Ammon's horn (tissue), 1 donor: ENCODE results near the gene UBE3C.
A peak's percentile ranks its signal among the peaks of the same experiment; 100 is the strongest.
"Not testable (repeated sequence)": the region's sequence is repeated elsewhere in the genome, so short reads cannot be mapped to it uniquely, and the experiment has no call there.

Experiments
- DNase-seq: peaks from one replicate; pipeline ENCODE4 v3.0.0-alpha.2; 2016; ENCODE audit warnings: low spot score

Gene UBE3C

DNA sequence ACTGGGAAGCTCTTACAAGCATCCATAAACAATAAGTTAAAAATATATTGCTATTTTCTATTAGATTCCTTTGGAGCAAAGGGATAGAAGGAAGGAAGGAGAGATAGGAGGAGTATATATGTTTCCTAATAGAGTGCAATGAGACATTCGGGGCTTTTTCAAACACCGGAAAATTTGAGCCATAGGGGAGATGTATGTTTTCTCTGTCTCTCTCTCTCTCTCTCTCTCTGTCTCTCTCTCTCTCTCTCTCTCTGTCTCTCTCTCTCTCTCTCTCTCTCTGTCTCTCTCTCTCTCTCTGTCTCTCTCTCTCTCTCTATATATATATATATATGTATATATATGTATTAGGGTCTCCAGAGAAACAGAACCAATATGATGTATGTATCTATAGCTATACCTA is 7.9 kb upstream of the UBE3C start:
- not testable (repeated sequence) for DNase-seq

DNA sequence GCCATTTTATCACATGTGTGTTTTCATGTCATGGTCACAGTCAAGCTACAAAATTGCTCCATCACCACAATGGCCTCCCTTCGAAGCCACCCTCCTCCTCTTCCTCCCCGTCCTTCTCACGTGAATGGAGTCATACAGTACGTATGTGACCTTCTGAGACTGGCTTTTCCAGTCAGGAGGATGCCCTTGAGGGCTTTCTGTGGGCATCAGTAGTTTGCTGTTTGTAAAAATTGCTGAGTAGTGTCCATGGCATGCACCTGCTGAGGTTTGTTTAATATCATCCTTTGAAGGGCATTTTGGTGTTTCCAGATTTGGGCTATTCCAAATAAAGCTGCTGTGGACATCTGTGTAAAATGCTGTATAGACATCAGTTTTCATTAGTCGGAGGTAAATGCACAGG is 5.9 kb upstream of the UBE3C start:
- no peak for DNase-seq

DNA sequence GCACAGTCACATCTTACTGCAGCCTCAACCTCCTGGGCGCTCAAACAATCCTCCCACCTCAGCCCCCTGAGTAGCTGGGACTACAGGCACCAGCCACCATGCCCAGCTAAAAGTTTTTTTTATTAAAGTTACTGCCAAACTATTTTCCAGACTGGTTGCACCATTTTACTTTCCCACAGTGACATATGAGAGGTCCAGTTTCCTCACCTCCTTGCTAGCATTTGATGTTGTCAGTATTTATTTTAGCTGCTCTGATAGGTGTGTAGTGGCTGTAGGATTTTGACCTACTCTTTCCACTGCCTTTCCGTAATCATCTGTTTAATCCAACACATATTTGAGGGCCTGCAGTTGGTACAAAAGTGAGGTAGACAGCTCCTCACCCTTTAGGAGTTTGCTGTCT is 5.4 kb upstream of the UBE3C start:
- no peak for DNase-seq

DNA sequence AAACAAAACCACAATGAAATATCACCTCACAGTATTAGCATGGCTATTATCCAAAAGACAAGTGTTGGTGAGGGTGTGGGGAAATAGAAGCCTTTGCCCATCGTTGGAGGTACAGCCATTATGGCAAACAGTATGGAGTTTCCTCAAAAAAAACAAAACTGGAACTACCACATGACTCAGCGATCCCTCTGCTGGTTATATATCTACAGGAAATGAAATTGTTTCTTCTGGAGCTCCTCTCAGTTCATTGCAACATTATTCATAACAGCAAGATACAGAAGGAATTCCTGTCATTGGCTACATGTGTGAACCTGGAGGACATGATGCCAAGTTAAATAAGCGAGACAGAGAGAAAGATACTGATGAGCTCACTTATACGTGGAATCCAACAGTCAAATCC is 2.4 kb upstream of the UBE3C start:
- DNase-seq = no peak

DNA sequence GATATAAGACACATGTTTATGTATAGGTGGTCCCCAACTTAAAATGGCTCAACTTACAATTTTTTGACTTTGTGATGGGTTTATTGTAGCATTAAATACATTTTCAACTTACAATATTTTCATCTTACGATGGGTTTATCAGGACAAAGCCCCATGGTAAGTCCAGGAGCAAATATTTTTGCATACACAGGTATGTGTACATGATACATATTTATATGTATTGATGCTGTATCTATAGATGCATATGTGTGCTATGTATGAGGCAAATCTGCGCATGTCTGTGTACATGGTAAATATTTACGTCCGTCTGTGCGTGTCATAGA is 664 bp upstream of the UBE3C start:
- DNase-seq = no peak

DNA sequence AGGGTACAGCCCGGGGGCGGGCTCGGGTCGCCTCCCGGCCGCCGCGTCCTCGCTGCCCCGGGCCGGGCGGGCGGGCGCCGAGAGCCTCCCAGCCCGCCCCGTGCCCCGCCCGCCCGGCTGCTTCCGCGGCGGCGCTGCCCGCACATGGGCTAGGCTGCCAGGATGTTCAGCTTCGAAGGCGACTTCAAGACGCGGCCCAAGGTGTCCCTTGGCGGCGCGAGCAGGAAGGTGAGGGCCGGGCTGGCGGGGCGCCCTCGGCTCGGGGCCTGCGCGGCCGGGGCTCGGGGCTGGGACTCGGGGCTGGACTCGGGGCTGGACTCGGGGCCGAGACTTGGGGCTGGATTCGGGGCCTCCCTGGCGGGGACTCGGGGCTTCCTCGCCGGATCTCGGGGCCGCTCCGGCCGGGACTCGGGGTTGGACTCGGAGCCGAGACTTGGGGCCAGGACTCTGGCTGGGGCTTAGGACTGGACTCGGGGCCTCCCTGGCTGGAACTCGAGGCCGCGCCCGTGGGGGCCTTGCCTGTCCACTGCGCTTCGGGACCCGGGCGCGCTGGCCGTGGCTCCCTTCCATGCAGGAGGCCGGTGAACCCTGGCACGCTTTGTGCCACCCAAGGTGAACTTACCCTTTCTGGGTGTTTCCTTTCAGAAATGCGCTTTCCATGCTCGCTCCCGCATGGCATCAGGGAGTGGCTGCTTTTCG is 534 bp downstream of the UBE3C start:
- no peak for DNase-seq

DNA sequence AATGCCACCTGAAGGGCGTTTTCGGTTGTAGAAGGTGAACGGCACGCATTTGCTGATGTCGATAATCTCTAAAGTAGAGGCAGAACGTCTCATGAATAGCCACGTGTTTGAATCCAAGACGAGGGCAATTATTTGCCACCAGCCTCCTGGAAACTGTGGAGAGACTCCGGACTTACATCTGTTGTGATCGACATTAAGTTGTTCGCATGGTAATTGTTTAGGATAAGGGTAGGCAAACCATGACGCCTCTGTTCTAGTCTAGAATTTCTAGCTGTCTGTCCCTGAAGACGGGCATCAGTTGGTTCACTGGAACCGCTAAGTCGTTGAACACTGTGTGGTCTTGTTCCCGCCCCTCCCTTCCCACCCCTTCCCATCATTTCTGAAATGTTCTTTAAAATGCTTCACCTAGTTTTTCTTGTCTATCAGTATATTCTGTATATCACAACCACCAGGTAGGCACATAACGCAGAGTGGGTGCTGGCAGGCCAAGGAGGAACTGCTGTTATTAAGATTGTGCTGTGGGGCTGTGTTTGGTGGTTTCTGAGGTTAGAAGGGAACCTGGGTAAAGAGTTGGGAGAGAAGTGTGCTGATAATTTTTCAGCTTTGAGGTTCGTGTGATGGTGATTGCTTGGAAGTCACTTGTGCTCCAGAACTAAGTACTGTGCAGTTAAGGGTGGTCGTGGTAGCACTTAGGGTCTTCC is 1.2 kb downstream of the UBE3C start:
- no peak for DNase-seq

DNA sequence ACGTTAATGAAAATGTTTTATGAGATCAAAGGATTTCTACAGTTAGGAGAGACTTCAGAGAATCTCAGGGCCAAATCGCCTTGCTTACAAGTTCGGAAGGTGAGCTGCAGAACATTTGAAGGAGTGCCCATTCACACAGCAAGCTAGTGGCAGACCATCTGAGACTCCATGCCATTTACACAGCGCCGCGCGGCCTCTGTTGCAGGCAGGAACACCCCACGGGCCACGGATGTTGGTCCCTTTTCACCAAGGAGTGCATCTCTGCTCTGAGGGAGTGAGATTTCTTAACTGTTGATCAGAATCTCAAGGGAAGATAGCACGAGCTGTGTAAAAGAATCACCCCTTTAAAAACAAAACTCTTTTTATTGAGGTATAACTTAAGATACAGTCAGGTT is 1.8 kb downstream of the UBE3C start:
- no peak for DNase-seq

DNA sequence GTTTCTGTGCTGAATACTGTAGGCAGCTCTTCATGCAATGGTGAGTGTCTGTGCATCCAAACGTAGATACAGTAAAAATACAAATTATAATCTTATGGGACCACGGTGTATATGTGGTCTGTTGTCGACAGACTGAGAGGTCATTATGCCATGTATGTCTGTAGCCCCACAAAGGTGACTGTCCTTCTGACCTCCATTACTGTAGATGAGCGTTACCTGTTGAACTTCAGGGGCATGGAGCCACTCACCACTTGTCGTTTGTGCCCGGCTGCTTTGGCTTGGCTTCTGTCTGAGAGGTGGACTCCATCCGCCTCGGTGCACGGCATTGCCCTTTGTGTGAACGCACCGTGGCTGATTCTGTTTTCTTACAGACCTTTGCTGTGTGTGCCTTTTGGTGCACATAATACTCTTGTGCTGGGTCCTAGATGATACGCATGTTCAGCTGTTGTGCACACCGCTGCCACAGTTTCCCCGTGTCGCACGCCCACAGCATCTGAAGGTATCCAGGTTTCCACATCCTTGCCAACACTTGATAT is 2.9 kb downstream of the UBE3C start:
- no peak for DNase-seq

DNA sequence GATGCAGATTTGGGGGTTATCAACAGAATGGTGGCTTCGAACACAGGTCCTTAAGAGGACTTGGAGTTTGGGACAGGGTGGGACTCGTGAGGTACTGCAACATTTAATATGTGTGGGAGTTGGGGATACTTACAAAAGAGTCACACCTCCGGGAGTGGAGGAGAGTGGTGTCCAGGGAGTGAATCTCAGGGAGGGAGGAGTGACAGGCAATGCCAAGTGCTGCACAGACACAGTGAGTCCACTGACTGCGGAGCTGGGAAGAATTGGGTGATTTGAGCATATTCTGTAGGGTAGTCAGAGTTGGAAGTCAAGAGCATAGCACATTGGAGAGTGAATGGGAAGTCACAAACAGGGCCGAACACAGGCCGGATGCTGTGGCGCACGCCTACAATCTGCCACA is 5.1 kb downstream of the UBE3C start:
- DNase-seq = no peak

DNA sequence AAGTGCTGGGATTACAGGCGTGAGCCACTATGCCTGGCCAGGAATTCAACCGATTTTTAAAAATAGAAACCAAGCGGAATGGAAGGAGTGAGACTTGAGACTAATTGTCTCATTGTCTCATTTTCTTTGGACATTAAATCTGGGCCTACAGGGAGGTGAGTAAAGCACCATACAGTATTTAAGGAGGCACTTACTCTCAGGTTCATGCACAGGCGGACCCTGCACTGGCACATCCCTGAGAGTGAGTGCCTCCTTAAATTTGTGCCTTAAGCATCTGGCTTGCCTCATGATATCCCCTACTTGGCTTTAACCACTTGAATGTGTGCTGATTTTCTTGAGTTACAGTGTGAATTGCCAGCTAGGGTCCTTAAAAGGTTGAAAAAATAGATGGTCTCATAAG is 10.6 kb downstream of the UBE3C start:
- DNase-seq = no peak

DNA sequence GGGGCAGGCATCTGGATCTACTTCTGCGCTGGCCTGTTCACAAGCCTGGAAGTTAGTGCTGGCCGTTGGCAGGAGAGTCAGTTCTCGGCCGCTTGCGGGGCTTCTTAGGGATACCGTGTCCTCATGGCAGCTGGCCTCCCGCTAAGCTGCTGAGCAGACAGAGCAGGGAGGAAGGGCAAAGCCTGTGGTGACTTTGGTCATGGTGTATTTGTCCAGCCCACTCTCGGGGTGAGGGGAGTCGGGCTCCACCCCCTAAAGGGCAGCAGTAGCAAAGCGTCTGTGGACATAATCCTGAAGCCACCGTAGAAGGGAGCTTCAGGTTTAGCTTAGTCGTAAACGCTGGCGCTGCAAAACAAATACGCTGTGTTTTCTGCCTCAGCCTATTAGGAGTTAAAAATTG is 12.2 kb downstream of the UBE3C start:
- peak; percentile 17 for DNase-seq

DNA sequence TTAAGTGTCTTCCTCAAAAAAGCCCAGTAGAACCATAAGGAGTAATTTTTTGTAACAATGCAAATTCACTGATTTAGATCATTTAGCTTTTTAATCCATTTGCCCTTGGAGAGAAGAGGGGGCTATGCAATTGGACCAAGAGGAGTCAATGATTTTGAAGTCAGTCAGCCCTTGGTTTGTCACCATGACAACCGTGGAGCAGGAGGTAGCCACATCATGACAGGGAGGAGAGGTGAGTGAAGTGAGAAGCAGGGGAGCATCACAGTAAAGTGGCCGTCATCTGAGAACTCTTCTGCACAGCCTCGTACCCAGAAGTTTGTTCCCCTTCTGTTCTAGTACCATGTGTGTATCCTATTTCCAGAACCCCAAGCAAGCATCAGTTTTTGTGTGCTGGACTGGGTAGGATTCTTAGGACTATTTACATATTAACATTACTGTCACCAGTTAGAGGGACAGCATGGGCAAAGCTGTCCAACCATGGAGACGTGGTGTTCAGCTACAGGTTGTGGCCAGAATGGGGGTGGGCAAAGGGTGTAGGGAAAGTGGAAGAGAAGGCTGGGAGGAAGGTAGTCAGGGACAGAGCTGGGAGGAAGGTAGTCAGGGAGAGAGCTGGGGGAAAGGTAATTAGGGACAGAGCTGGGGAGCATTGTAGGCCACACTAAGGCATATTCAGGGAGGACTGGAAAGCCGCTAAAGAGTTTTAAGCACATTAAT is 13.1 kb downstream of the UBE3C start:
- no peak for DNase-seq

DNA sequence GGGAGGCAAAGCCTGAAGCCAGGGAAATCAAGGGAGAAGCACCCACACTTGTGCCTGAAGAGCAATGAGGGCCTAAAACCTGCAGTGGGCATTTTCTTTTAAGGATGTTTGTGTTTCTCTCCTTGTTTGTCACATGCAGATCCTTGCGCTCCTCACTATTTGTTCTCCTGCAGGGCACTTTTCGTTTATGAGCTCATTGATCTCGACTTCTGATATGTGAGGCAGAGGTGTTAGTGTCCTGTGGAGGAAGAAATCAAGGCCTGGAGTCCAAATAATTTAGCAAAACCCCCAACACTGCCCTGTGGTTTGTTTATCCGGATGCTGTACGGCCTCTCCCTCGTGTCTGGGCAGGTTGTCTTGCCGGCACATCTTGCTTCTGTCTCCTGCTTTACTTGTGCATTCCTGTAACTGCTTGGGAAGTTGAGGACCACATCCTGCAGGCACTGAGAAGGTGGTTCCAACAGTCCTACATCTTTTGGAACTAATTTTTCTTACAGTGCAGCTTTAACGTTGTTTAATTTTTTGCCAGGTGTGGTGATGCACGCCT is 13.7 kb downstream of the UBE3C start:
- no peak for DNase-seq

DNA sequence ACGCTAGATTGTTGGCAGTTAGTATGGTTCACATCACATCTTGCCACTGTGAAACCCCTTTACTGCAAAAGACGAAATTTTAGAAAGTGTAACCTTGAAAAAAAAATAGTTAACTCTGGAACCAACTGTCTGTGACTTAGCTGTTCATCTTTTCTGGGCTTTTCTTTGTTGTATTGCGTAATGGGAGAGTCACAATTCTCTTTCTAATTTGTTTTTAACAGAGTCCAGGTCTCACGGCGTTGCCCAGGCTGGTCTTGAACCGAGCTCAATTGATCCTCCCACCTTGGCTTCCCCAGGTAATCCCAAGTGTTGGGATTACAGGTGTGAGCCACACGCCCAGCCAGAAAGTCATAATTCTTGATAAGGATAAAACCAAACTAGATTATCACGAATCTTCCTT is 14.5 kb downstream of the UBE3C start:
- DNase-seq = no peak

DNA sequence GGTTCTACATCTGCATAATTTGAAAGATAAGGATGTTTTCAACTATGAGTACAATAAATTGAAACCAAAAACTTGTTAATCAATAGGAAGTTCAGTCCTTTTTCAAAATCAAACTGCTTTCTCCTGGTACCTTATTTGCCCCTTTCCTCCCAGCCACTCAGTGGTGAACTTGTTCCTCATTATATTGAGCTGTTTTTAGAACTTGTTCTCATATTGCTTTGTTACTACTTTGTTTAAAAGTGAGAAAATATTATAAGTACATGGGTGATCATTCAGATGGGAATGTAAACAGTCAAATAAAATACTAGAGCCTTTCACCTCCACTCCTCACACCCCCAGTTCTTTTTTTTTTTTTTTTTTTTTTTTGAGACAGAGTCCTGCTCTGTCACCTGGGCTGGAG is 17.2 kb downstream of the UBE3C start:
- no peak for DNase-seq

DNA sequence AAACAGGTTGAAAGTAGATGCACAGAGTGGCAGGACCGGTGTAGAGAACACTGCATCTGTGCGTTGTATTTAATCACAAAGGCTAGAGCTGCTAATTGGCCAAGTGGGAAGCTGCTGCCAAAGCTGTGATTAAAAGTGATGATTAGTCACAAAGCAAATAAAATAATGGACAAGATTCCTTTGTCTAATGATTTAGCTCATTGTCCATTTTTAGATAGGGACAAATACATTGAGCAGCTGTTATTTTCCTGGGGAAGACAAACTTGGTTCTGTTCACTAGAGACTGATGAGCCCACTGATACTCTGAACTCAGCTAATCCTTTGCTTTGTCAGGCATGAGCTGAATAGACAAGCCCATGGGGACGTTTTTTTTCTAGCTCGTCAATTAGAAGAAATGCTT is 19.7 kb downstream of the UBE3C start:
- peak; percentile 66 for DNase-seq

DNA sequence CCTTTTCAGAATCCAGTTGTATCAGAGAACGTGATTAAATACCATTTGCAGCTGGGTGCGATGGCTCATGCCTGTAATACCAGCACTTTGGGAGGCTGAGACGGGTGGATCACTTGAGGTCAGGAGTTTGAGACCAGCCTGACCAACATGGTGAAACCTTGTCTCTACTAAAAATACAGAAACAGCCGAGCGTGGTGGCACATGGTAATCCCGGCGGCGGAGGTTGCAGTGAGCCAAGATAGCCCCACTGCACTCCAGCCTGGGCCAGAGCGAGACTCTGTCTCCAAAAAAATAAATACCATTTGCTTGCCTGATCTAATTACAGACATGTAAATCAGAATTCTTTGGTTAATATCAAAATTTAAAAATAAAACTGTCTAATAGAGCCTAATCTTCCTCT is 20.8 kb downstream of the UBE3C start:
- not testable (repeated sequence) for DNase-seq

DNA sequence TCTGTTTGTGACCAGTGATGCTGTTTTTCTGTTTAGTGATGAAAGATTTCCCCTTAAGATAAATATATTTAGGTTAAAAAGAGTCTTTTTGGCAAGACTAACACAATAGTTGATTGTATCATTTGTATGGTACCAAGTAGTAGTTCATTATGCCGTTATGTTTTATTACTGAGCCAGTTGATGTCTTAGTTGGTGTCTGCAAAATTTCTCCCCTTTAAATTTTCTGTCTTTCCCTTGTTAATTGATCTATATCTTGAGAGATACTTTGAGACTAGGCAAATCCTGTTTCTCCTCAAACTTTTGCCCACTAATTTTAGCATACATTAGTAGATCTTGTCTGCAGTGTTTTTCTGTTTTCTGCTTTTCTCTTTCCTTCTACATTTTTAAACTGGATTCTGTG is 21.7 kb downstream of the UBE3C start:
- no peak for DNase-seq

DNA sequence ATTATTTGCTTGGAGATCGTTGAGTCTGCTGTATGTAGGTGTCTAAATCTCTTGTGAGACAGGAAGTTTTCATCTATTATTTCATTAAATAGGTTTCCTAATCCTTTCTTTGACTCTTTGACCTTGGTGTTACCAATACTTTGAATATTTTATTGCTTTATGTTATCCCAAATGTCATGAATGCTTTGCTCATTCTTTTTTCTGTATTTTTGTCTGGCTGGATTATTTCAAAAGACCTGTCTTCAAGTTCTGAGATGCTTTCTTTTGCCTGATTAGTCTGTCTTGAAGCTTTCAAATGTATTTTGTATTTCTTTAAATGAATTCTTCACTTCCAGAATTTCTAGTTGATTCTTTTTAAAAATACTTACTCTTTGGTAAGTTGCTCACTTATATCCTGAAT is 27.3 kb downstream of the UBE3C start:
- DNase-seq = no peak

DNA sequence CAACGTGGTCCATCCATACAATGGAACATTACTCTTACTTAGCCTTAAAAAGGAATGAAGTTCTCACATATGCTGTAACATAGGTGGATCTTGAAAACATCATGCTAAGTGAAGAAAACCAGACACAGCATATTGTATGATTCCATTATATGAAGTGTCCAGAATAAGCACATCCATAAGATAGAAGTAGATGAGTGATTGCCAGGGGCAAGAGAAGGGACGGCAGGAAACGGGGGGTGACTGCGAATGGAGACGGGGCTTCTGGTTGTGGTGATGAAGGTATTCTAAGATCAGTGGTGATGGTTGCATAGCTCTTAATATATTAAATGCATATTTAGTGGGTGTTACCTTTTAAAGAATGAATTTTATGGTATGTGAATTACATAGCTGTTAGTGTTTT is 29.8 kb downstream of the UBE3C start:
- no peak for DNase-seq

DNA sequence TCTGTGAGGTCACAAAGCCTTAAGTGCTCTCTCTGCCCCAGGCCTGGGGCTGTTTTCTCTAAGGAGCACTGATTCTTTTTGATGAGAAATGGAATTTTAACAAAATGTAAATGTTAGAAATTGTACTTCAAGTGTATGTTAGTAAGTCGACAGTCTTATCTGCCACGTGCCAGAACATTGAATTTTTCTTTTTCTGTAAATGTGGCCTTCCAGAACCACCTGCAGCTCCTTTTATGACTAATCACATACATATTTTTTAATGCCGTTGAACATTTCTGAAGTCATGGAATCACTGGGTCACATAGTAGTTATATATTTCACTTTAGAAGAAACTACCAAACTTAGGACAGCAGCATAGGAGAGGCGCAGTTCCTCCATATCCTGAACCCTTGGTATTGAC is 38.0 kb downstream of the UBE3C start:
- no peak for DNase-seq
